Tibial nerve (tissue), 4 donors: ENCODE data around the gene SLC35F3. TPM values are rescaled to one million over a fixed set of nuclear protein-coding genes. Genes with fewer than 3 reads are reported as not detected.

Source experiments
- DNase-seq, 2 donors: peaks; one replicate each; pipeline ENCODE4 v3.0.0-alpha.2; 2019; ENCODE audit warnings: low spot score in 2 of 2
- H3K27ac ChIP-seq, 4 donors: fragments of 200-600 bp; sonication (generic) in 3 of 4; one replicate each; pipeline ENCODE4 v1.5.1; 2017 to 2019; ENCODE audit warnings: mild to moderate bottlenecking in 1 of 4
- H3K27me3 ChIP-seq, 2 donors: fragments of 200-600 bp; sonication (generic) in 1 of 2; one replicate each; pipeline versions ENCODE4 v1.5.1 to v1.6.0; 2017 to 2019
- H3K36me3 ChIP-seq, 3 donors: fragments of 200-600 bp; sonication (generic); one replicate each; pipeline ENCODE4 v1.5.1; 2018 to 2019
- H3K4me1 ChIP-seq, 4 donors: fragments of 200-600 bp; sonication (generic) in 3 of 4; one replicate each; pipeline ENCODE4 v1.5.1; 2017 to 2019
- H3K4me3 ChIP-seq, 4 donors: fragments of 200-600 bp; sonication (generic) in 3 of 4; one replicate each; pipeline ENCODE4 v1.5.1; 2017 to 2019; ENCODE audit warnings: mild to moderate bottlenecking in 1 of 4, moderate library complexity in 1 of 4
- H3K9me3 ChIP-seq, 4 donors: fragments of 200-600 bp; sonication (generic) in 3 of 4; one replicate each; pipeline ENCODE4 v1.5.1; 2017 to 2019
- CTCF ChIP-seq, 5 experiments: fragments of 200-600 bp in 3 of 5; fragments of 450-650 bp in 2 of 5; sonication (generic) in 3 of 5; IDR thresholded peaks; one replicate each; pipeline ENCODE4 v1.5.1; 2016 to 2019; ENCODE audit warnings: antibody characterized with exemption in 5 of 5, mild to moderate bottlenecking in 3 of 5, moderate library complexity in 2 of 5
- EP300 ChIP-seq, 2 donors: sonication (generic); formaldehyde crosslinking; IDR thresholded peaks; one replicate each; pipeline ENCODE4 v1.6.1; 2017; ENCODE audit warnings: antibody characterized with exemption in 2 of 2, mild to moderate bottlenecking in 1 of 2
- POLR2A ChIP-seq, 2 donors: fragments of 450-650 bp; IDR thresholded peaks; one replicate each; pipeline ENCODE4 v1.6.1; 2017; ENCODE audit warnings: antibody characterized with exemption in 2 of 2, mild to moderate bottlenecking in 2 of 2, moderate library complexity in 2 of 2
- WGBS, 2 donors: methylation state at CpG; one replicate each; pipeline ENCODE4 v1.1.5; 2018; 5-methylcytosine and 5-hydroxymethylcytosine counted together
- total RNA-seq, 4 donors: library from RNA; depleted of rRNA; stranded (reverse); fragments of >200 nt; gene quantifications; one replicate each; pipeline ENCODE4 v1.1.0, GENCODE V29; 2016

SLC35F3 gene
- total RNA-seq, 4 donors from 2014 or later, result 0.90 TPM; not detected in 3

DNA sequence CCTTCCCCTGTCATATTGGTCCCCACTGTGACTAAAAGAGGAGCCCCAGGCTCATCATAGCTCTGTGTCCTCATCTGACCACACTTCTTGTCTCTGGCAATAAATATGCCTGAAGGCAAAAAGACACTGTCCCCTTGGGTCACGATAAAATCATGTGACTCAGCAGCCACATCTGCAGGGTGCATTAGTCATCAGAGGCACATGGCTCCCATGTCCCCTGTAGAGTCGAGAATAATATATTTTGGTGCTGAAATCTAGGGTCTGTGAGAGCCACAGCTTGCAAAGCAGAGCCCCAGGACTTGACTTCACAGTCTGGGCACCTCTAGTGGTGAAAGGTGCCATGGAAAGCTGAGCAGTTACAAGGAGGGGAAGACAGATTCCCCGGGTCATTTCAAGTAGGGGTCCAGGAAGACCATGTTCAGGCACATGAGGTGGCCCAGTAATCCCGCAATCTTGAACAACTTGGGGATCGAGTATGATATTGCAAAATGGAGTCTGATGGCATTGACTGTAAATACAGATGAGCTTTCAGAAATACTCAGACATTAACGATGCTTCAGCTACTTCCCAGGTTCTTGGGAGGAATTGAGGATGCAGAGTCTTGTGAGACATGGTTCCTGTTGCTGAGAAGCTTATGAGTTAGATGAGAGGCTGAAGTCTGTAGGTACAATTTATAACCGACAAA, 68.6 kb downstream of the SLC35F3 start:
- no peak overlapping the region for H3K27ac ChIP-seq
- no peak for DNase-seq
- 78 to 85% methylated on average over 6 to 7 of the region's 7 CpGs for WGBS, 2 donors
- no peaks in the 10 kb centered on the region for H3K36me3 ChIP-seq
- TF ChIP-seq POLR2A (IDR thresholded peaks at IDR 0.05) (no peak), EP300 (IDR thresholded peaks at IDR 0.05) (no peak), CTCF (IDR thresholded peaks at IDR 0.05) (no peak)
- H3K27me3 ChIP-seq, result no peaks in the 10 kb centered on the region
- H3K9me3 ChIP-seq, result no peaks in the 10 kb centered on the region
- no peak overlapping the region for H3K4me3 ChIP-seq
- no peaks in the 10 kb centered on the region for H3K4me1 ChIP-seq

GRCh38 chr1:233975486-233975885, 71.0 kb downstream of the SLC35F3 start:
- H3K4me1 ChIP-seq, result no peaks in the 10 kb centered on the region
- no peak overlapping the region for H3K27ac ChIP-seq
- H3K27me3 ChIP-seq, result no peaks in the 10 kb centered on the region
- DNase-seq, result no peak
- no peaks in the 10 kb centered on the region for H3K9me3 ChIP-seq
- TF ChIP-seq POLR2A (IDR thresholded peaks at IDR 0.05) (no peak), EP300 (IDR thresholded peaks at IDR 0.05) (no peak), CTCF (IDR thresholded peaks at IDR 0.05) (no peak)
- WGBS, 2 donors, result 85 to 91% methylated on average over 11 of the region's 11 CpGs
- H3K36me3 ChIP-seq, result no peaks in the 10 kb centered on the region
- no peak overlapping the region for H3K4me3 ChIP-seq

- Histone ChIP-seq H3K9me3 (no peaks in the 10 kb centered on the region), H3K4me1 (no peaks in the 10 kb centered on the region), H3K36me3 (no peaks in the 10 kb centered on the region), H3K4me3 (no peak overlapping the region), H3K27me3 (no peaks in the 10 kb centered on the region), H3K27ac (no peak overlapping the region)
- TF ChIP-seq EP300 (IDR thresholded peaks at IDR 0.05) (no peak), POLR2A (IDR thresholded peaks at IDR 0.05) (no peak), CTCF (IDR thresholded peaks at IDR 0.05) (no peak)
- WGBS, 2 donors, result 82 to 84% methylated on average over 10 of the region's 10 CpGs
- no peak for DNase-seq
Observed at GRCh38 chr1:233981042-233981675, 76.7 kb downstream of the SLC35F3 start.

DNA sequence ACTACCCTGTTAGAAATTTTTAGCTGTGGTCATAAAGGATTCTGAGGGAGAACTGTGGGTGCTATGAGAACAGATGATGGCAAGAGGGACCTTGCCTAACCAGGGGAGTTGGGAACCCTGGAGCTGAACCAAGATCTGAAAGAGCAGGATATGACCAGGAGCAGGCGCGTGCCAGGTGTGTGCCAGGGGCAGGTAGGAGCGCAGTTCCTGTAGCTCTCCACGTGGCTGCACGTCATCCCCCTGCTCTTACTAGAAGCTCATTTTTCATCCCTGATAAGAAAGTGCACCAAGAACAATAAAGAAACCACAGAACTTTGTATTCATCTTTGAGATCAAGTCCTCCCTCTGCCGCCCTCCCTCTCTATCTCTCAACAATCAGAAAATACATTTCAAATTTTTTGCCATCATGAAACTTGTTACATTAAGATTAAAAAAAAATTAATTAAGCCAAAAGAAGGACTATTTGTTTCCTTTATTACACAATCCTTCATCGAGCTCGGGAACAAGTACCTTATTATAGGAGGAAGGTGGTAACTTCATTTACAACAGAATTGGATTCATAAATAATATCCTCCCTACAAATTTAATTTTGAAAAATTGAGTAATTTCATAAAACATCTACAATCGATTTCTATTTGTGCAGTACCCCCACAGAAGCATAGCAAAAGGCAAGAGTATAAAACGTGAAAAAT, 78.5 kb downstream of the SLC35F3 start:
- TF ChIP-seq EP300 (IDR thresholded peaks at IDR 0.05) (no peak), POLR2A (IDR thresholded peaks at IDR 0.05) (no peak), CTCF (IDR thresholded peaks at IDR 0.05) (no peak)
- no peak for DNase-seq
- Histone ChIP-seq H3K27ac (no peak overlapping the region), H3K4me3 (no peak overlapping the region), H3K4me1 (no peaks in the 10 kb centered on the region), H3K27me3 (no peaks in the 10 kb centered on the region), H3K36me3 (no peaks in the 10 kb centered on the region), H3K9me3 (no peaks in the 10 kb centered on the region)
- WGBS, 2 donors, result 74 to 78% methylated on average over 10 of the region's 10 CpGs

- no peaks in the 10 kb centered on the region for H3K36me3 ChIP-seq
- 84 to 86% methylated on average over 7 of the region's 7 CpGs for WGBS, 2 donors
Observed at GRCh38 chr1:233983811-233984210, 79.3 kb downstream of the SLC35F3 start.

More at GRCh38 chr1:233983811-233984210, 79.3 kb downstream of the SLC35F3 start:
- Histone ChIP-seq H3K4me1 (no peaks in the 10 kb centered on the region), H3K9me3 (no peaks in the 10 kb centered on the region), H3K27me3 (no peaks in the 10 kb centered on the region), H3K4me3 (no peak overlapping the region), H3K27ac (no peak overlapping the region)
- DNase-seq, result no peak
- TF ChIP-seq EP300 (IDR thresholded peaks at IDR 0.05), result no peak
- no peak for TF ChIP-seq POLR2A (IDR thresholded peaks at IDR 0.05)
- TF ChIP-seq CTCF (IDR thresholded peaks at IDR 0.05), result no peak
